ENCODE results near the gene CENPF.

- TF ChIP-seq NFIC (IDR thresholded peaks at IDR 0.05): no peak
- TF ChIP-seq EP300 (IDR thresholded peaks at IDR 0.05; ENCODE audit: borderline replicate concordance): no peak
- no peak for TF ChIP-seq EGR1 (IDR thresholded peaks at IDR 0.05)
- no peak for TF ChIP-seq MAX (IDR thresholded peaks at IDR 0.05)
- TF ChIP-seq CEBPB (IDR thresholded peaks at IDR 0.05): no peak
- TF ChIP-seq, protein P1, sequence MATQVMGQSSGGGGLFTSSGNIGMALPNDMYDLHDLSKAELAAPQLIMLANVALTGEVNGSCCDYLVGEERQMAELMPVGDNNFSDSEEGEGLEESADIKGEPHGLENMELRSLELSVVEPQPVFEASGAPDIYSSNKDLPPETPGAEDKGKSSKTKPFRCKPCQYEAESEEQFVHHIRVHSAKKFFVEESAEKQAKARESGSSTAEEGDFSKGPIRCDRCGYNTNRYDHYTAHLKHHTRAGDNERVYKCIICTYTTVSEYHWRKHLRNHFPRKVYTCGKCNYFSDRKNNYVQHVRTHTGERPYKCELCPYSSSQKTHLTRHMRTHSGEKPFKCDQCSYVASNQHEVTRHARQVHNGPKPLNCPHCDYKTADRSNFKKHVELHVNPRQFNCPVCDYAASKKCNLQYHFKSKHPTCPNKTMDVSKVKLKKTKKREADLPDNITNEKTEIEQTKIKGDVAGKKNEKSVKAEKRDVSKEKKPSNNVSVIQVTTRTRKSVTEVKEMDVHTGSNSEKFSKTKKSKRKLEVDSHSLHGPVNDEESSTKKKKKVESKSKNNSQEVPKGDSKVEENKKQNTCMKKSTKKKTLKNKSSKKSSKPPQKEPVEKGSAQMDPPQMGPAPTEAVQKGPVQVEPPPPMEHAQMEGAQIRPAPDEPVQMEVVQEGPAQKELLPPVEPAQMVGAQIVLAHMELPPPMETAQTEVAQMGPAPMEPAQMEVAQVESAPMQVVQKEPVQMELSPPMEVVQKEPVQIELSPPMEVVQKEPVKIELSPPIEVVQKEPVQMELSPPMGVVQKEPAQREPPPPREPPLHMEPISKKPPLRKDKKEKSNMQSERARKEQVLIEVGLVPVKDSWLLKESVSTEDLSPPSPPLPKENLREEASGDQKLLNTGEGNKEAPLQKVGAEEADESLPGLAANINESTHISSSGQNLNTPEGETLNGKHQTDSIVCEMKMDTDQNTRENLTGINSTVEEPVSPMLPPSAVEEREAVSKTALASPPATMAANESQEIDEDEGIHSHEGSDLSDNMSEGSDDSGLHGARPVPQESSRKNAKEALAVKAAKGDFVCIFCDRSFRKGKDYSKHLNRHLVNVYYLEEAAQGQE (IDR thresholded peaks at IDR 0.05; ENCODE audit: low read depth): no peak
- no peak for TF ChIP-seq FOXM1 (IDR thresholded peaks at IDR 0.05; ENCODE audit: borderline replicate concordance, low read depth)
- TF ChIP-seq TAF1 (IDR thresholded peaks at IDR 0.05; ENCODE audit: low read depth): no peak
- TF ChIP-seq YY1 (IDR thresholded peaks at IDR 0.05; ENCODE audit: low read depth): no peak
- no peak for TF ChIP-seq RAD21 (IDR thresholded peaks at IDR 0.05; ENCODE audit: low read depth)
- TF ChIP-seq ZBTB7A (IDR thresholded peaks at IDR 0.05; ENCODE audit: low read depth): no peak
- TF ChIP-seq TEAD4 (IDR thresholded peaks at IDR 0.05): no peak
Observed at GRCh38 chr1:214635086-214635485, 32.1 kb downstream of the CENPF start.

All from Ishikawa (cell line).